ENCODE data around the gene ANTXR1.

GRCh38 chr2:69097891-69098655 lies 85.1 kb downstream of the ANTXR1 start:
- TF ChIP-seq CTCF (IDR thresholded peaks at IDR 0.05), result no peak
- TF ChIP-seq RAD21 (IDR thresholded peaks at IDR 0.05; ENCODE audit: low read length), result no peak
- TF ChIP-seq EZH2phosphoT487 (IDR thresholded peaks at IDR 0.05; ENCODE audit: borderline replicate concordance, low read depth), result no peak
- no peak for TF ChIP-seq MXI1 (IDR thresholded peaks at IDR 0.05; ENCODE audit: low read depth, low read length)

Measured in SK-N-SH (cell line).